ENCODE measurements around the gene CAMKK2. TPM values are rescaled to one million over a fixed set of nuclear protein-coding genes. Genes with fewer than 3 reads are reported as not detected.

CAMKK2 gene
- total and polyA plus RNA-seq, 10 donors: 13.6 to 90.1 (median 63.3) TPM

- Histone ChIP-seq H3K36me3 (peaks cover 0 to 37% (median 2%) of the 10 kb centered on the region in 6 donors), H3K27me3 (replicated peaks in 1 of 7) (no peaks in the 10 kb centered on the region), H3K4me1 (peaks cover 23 to 85% (median 70%) of the 10 kb centered on the region in 6 donors), H3K9me3 (no peaks in the 10 kb centered on the region), H3K4me3 (peak overlapping the region in 4 of 8 donors; percentile 90 to 99 (median 96)), H3K27ac (peak overlapping the region in 4 of 8 donors; percentile 92 to 97 (median 95))
- intact Hi-C loops (cut with DNase I; ENCODE audit: low total_unique reads): no loop called here
- TF ChIP-seq POLR2A (IDR thresholded peaks at IDR 0.05) (no peak), POLR2AphosphoS5 (IDR thresholded peaks at IDR 0.05) (no peak), CTCF (IDR thresholded peaks at IDR 0.05 in 8 of 11, conservative IDR thresholded peaks at IDR 0.05 in 3 of 11) (no peak)
- DNase-seq: no peak
- WGBS, 5 donors: 80 to 90% (median 87%) methylated on average over 7 to 10 of the region's 10 CpGs
Measured at GRCh38 chr12:121294151-121294889, 2.2 kb downstream of the CAMKK2 start.

GRCh38 chr12:121293603-121294002, 2.9 kb downstream of the CAMKK2 start:
- Histone ChIP-seq H3K9me3 (no peaks in the 10 kb centered on the region), H3K27me3 (replicated peaks in 1 of 7) (no peaks in the 10 kb centered on the region), H3K4me3 (peak overlapping the region in 1 of 8 donors; percentile 21), H3K36me3 (peaks cover 0 to 37% (median 2%) of the 10 kb centered on the region in 6 donors), H3K27ac (peak overlapping the region in 6 of 8 donors; percentile 47 to 97 (median 74)), H3K4me1 (peaks cover 23 to 92% (median 77%) of the 10 kb centered on the region in 6 donors)
- TF ChIP-seq CTCF (IDR thresholded peaks at IDR 0.05 in 8 of 11, conservative IDR thresholded peaks at IDR 0.05 in 3 of 11): no peak
- TF ChIP-seq POLR2A (IDR thresholded peaks at IDR 0.05): no peak
- TF ChIP-seq POLR2AphosphoS5 (IDR thresholded peaks at IDR 0.05): no peak
- intact Hi-C loops (cut with DNase I; ENCODE audit: low total_unique reads): no loop called here
- no peak for DNase-seq
- WGBS, 5 donors: 49 to 83% (median 67%) methylated on average over 4 of the region's 4 CpGs

- intact Hi-C loops (cut with DNase I; ENCODE audit: low total_unique reads): no loop called here
- Histone ChIP-seq H3K4me3 (no peak overlapping the region), H3K4me1 (peaks cover 11 to 100% (median 81%) of the 10 kb centered on the region in 6 donors), H3K27ac (peak overlapping the region in 7 of 8 donors; percentile 56 to 97 (median 73)), H3K27me3 (replicated peaks in 1 of 7) (no peaks in the 10 kb centered on the region), H3K36me3 (peaks cover 0 to 42% (median 2%) of the 10 kb centered on the region in 6 donors), H3K9me3 (no peaks in the 10 kb centered on the region)
- WGBS, 5 donors: 94 to 97% (median 96%) methylated on average over 5 of the region's 5 CpGs
- TF ChIP-seq POLR2A (IDR thresholded peaks at IDR 0.05) (no peak), POLR2AphosphoS5 (IDR thresholded peaks at IDR 0.05) (no peak), CTCF (IDR thresholded peaks at IDR 0.05 in 8 of 11, conservative IDR thresholded peaks at IDR 0.05 in 3 of 11) (no peak)
- no peak for DNase-seq
Measured at GRCh38 chr12:121290410-121290809, 6.1 kb downstream of the CAMKK2 start.

- H3K9me3 ChIP-seq: no peaks in the 10 kb centered on the region
- WGBS, 5 donors: 60 to 77% (median 66%) methylated on average over 7 of the region's 7 CpGs
- no peak overlapping the region for H3K4me3 ChIP-seq
- intact Hi-C loops (cut with DNase I; ENCODE audit: low total_unique reads): no loop called here
- H3K36me3 ChIP-seq: peaks cover 0 to 42% (median 2%) of the 10 kb centered on the region in 6 donors
- TF ChIP-seq POLR2AphosphoS5 (IDR thresholded peaks at IDR 0.05): peak in 1 of 3 donors; percentile 61
- no peak for TF ChIP-seq POLR2A (IDR thresholded peaks at IDR 0.05)
- TF ChIP-seq CTCF (IDR thresholded peaks at IDR 0.05 in 8 of 11, conservative IDR thresholded peaks at IDR 0.05 in 3 of 11): no peak
- peak overlapping the region in 7 of 8 donors; percentile 56 to 97 (median 73) for H3K27ac ChIP-seq
- H3K27me3 ChIP-seq (replicated peaks in 1 of 7): no peaks in the 10 kb centered on the region
- H3K4me1 ChIP-seq: peaks cover 6 to 100% (median 77%) of the 10 kb centered on the region in 6 donors
- DNase-seq: no peak
Measured at GRCh38 chr12:121289962-121290361, 6.5 kb downstream of the CAMKK2 start.
